ENCODE results near the gene PIP4K2B. TPM values are rescaled to one million over a fixed set of nuclear protein-coding genes. Genes with fewer than 3 reads are reported as not detected.

Gene PIP4K2B
- total RNA-seq, 4 donors from 2014 or later: 15.3 to 63.5 (median 23.5) TPM

DNA sequence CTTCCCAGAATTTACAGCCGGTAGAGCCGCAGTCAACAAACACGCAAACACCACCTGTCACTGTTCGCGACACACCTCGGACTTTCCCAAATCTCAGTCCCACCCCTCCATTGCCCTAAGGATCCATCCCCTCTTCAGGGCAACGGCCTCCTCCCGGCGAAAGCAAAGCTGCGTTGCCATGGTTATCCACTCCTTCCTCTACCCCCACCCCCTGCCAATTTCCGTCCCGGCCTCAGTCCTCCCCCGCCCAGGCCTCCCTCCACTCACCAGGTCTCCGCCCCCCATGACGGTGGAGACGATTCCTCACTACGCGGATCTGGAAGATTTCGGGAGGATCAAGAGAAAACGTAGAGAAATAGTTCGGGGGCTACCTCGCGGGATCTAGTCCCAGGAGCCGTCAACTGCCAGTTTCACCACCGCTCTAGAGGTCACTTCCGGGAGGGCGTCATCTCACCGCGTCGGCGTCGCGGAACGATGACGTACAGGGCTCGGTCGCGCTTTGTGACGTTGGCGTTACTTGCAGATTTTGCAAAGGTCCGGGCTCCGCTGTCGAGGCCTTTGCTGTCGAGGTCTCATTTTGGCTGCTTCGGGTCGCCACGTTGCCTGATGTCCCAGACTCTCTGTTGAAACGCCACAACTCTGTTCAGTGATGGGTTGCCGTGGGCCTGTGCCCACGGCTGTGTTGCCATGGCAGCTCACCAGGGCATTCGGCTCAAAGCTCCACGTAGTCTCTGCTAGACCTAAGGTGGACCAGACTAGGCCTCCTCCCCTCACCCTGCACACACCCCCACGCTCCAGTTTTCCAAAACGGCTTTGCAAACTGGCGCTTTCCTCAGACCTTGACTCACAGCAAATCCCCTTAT lies 25.8 kb upstream of the PIP4K2B start, which contains the start of gene CWC25:
Gene CWC25 (minus strand): TSS at position 423 of the 863 bp plus-strand sequence. CDS start 138 bp downstream, at position 285.
- peaks cover 9 to 22% (median 15%) of the 10 kb centered on the region in 4 donors for H3K4me1 ChIP-seq
- TF ChIP-seq POLR2A (IDR thresholded peaks at IDR 0.05) (peak; percentile 89), POLR2AphosphoS5 (IDR thresholded peaks at IDR 0.05) (peak; percentile 96 to 97 (median 97)), EP300 (IDR thresholded peaks at IDR 0.05; ENCODE audit: low read depth) (peak; percentile 73)
- TF ChIP-seq, protein P1, sequence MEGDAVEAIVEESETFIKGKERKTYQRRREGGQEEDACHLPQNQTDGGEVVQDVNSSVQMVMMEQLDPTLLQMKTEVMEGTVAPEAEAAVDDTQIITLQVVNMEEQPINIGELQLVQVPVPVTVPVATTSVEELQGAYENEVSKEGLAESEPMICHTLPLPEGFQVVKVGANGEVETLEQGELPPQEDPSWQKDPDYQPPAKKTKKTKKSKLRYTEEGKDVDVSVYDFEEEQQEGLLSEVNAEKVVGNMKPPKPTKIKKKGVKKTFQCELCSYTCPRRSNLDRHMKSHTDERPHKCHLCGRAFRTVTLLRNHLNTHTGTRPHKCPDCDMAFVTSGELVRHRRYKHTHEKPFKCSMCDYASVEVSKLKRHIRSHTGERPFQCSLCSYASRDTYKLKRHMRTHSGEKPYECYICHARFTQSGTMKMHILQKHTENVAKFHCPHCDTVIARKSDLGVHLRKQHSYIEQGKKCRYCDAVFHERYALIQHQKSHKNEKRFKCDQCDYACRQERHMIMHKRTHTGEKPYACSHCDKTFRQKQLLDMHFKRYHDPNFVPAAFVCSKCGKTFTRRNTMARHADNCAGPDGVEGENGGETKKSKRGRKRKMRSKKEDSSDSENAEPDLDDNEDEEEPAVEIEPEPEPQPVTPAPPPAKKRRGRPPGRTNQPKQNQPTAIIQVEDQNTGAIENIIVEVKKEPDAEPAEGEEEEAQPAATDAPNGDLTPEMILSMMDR (IDR thresholded peaks at IDR 0.05): peak in 1 of 5 experiments; percentile 14
- peaks cover 0 to 8% (median 2%) of the 10 kb centered on the region in 4 donors for H3K36me3 ChIP-seq
- peak within 1 kb of the TSS; percentile 68 to 79 (median 70) for H3K4me3 ChIP-seq
- in situ Hi-C loops (cut with MboI; ENCODE audit: low pct_ligation_motif_present in 1 of 4, low pct_unique_long_range_greater_than_20kb in 1 of 4, low sequenced_read_pairs in 3 of 4) (no loop called here), intact Hi-C loops (cut with DNase I; ENCODE audit: low total_unique reads) (no loop called here)
- no peaks in the 10 kb centered on the region for H3K27me3 ChIP-seq
- H3K9me3 ChIP-seq: no peaks in the 10 kb centered on the region
- H3K27ac ChIP-seq: peak within 1 kb of the TSS; percentile 92 to 99 (median 95)
- 2% methylated on average over 8 to 54 of the region's 55 CpGs for WGBS, 2 donors (ENCODE audit: low coverage in 1 of 2)
- peak; percentile 97 for DNase-seq

DNA sequence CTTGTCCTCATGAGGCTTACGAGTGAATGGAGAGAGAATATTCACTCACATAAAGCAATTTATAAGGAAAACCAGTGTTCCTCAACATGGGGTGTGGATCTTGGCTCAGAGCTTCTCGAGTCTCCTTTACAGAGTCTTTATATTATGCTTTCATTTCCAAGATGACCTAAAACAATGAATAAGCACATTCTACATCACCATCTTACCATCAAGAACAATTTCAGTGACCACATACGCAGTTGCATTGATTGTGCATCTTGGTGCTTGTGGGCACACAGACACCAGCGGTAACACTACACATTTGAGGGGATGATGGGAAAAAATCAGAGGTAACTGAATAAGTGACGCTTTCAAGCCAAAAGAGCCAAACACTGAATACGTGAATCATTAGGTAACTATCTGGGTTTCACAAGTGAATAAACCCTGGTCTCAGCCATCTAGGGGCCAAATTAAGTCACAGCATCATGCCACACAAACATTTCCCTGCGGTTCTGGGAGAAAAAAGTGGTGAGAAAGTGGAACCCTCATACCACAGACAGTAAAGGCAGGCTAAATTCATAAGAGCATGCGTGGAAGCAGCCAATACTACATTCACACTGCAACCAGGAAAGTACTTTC lies 16.3 kb upstream of the PIP4K2B start:
- WGBS, 2 donors (ENCODE audit: low coverage in 1 of 2): 73 to 79% methylated on average over 8 of the region's 8 CpGs
- peaks cover 0 to 65% (median 22%) of the 10 kb centered on the region in 4 donors for H3K36me3 ChIP-seq

DNA sequence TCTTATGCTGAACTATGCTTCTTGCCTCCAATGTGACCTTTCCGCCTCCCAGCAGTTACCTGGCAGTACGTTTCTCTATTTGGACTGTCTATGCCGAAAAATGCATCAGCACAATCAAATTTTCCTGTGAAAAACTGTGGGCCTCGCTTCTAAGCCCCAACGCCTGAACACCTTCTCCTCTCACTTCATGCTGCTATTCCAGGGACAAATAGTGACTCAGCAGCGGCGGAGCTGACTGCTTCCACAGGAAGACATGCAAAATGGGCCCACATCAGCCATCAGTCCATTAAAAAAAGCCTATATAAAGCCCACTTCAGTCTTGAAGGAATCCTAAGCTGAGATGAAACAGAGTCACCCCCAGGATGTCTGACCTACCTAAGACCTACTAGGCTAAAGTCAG lies 10.5 kb upstream of the PIP4K2B start:
- intact Hi-C loops (cut with DNase I; ENCODE audit: low total_unique reads): no loop called here
- H3K36me3 ChIP-seq: peaks cover 2 to 81% (median 42%) of the 10 kb centered on the region in 4 donors
- TF ChIP-seq, protein P1 (IDR thresholded peaks at IDR 0.05): no peak
- TF ChIP-seq EP300 (IDR thresholded peaks at IDR 0.05; ENCODE audit: low read depth): no peak
- no peak for TF ChIP-seq POLR2AphosphoS5 (IDR thresholded peaks at IDR 0.05)
- no peak for TF ChIP-seq POLR2A (IDR thresholded peaks at IDR 0.05)

More for the DNA sequence above, 16.3 kb upstream of the PIP4K2B start:
- H3K27me3 ChIP-seq: no peaks in the 10 kb centered on the region
- no peaks in the 10 kb centered on the region for H3K9me3 ChIP-seq
- no peak overlapping the region for H3K27ac ChIP-seq
- in situ Hi-C loops (cut with MboI; ENCODE audit: low pct_ligation_motif_present in 1 of 4, low pct_unique_long_range_greater_than_20kb in 1 of 4, low sequenced_read_pairs in 3 of 4) (no loop called here), intact Hi-C loops (cut with DNase I; ENCODE audit: low total_unique reads) (no loop called here)
- TF ChIP-seq POLR2A (IDR thresholded peaks at IDR 0.05): no peak
- no peak for TF ChIP-seq POLR2AphosphoS5 (IDR thresholded peaks at IDR 0.05)
- no peaks in the 10 kb centered on the region for H3K4me1 ChIP-seq
- H3K4me3 ChIP-seq: no peak overlapping the region
- no peak for DNase-seq

DNA sequence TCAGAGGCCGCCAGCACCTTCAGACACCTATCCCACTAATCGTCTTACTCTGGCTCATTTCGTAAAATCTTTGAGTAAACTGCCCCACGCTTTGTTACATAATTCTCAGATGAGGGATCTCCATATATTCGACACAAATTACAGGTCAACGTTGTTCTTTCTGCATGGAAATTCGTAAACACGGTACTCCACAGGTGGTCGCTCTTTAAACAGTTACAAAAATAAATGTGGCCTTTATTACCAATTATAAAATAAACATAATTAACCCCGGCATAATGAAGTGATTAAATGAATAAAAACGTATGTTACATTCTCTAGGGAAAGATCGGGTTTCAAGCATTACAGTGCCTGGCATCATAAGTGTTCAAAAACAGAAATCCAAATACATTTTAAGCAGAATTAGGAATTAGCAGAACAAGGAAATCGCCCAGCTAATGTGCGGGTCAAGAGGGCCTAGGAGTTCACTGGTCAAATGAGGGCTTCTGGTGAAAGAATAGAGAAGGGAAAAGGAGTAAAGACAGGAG lies 943 bp upstream of the PIP4K2B start:
- H3K36me3 ChIP-seq: peaks cover 0 to 37% (median 18%) of the 10 kb centered on the region in 4 donors
- no peaks in the 10 kb centered on the region for H3K9me3 ChIP-seq
- in situ Hi-C loops (cut with MboI; ENCODE audit: low pct_ligation_motif_present in 1 of 4, low pct_unique_long_range_greater_than_20kb in 1 of 4, low sequenced_read_pairs in 3 of 4): no loop called here
- intact Hi-C loops (cut with DNase I; ENCODE audit: low total_unique reads): no loop called here
- peak overlapping the region; percentile 72 to 88 (median 83) for H3K4me3 ChIP-seq
- TF ChIP-seq POLR2AphosphoS5 (IDR thresholded peaks at IDR 0.05) (no peak), EP300 (IDR thresholded peaks at IDR 0.05; ENCODE audit: low read depth) (no peak), POLR2A (IDR thresholded peaks at IDR 0.05) (no peak)
- TF ChIP-seq, protein P1 (IDR thresholded peaks at IDR 0.05): no peak
- no peaks in the 10 kb centered on the region for H3K27me3 ChIP-seq
- DNase-seq: no peak
- H3K27ac ChIP-seq: peak overlapping the region; percentile 94 to 99 (median 97)
- H3K4me1 ChIP-seq: peaks cover 19 to 35% (median 30%) of the 10 kb centered on the region in 4 donors
- WGBS, 2 donors (ENCODE audit: low coverage in 1 of 2): 18 to 56% methylated on average over 5 to 14 of the region's 14 CpGs

More for the DNA sequence above, 10.5 kb upstream of the PIP4K2B start:
- WGBS, 2 donors (ENCODE audit: low coverage in 1 of 2): 92 to 93% methylated on average over 5 to 7 of the region's 7 CpGs
- no peak for DNase-seq
- Histone ChIP-seq H3K4me3 (no peak overlapping the region), H3K4me1 (no peaks in the 10 kb centered on the region), H3K27ac (no peak overlapping the region), H3K9me3 (no peaks in the 10 kb centered on the region), H3K27me3 (no peaks in the 10 kb centered on the region)
- in situ Hi-C loops (cut with MboI; ENCODE audit: low pct_ligation_motif_present in 1 of 4, low pct_unique_long_range_greater_than_20kb in 1 of 4, low sequenced_read_pairs in 3 of 4): no loop called here
